K562 (cell line): ENCODE measurements around the gene GIMAP6. TPM values are rescaled to one million over a fixed set of nuclear protein-coding genes. Genes with fewer than 3 reads are reported as not detected.

ENCODE experiments used
- ATAC-seq: fragments of 200-7000 bp; cut with Tn5 transposase; 3 replicates; pipeline ENCODE4 v1.9.1; 2020; ENCODE audit warnings: moderate library complexity
- BruUV-seq: library from RNA; stranded (reverse); fragments of 400-500 nt; replicated peaks from 2 replicates; lab custom pipeline; 2021; lab: Mats Ljungman, UMichigan
- CTCF ChIA-PET: fragments of 300-600 bp; formaldehyde crosslinking; extraction: SDS; loops from one replicate; lab custom pipeline; 2021; ENCODE audit warnings: low intra/inter-chr PET ratio; lab: Yijun Ruan, JAX
- POLR2A ChIA-PET: fragments of 300-600, 350-650 bp; sonication (Branson Sonifier 250); formaldehyde crosslinking; extraction: SDS; loops from one replicate; lab custom pipeline; 2021; ENCODE audit warnings: antibody characterized with exemption, inconsistent platforms; lab: Yijun Ruan, JAX
- DNase-seq, 4 experiments: peaks; one replicate each; pipeline versions ENCODE4 v3.0.0 to v3.0.0-alpha.2; 2011 to 2018; ENCODE audit warnings: low spot score in 3 of 4, mixed read lengths in 3 of 4; ENCODE audit errors: extremely low read depth in 1 of 4
- FAIRE-seq: peaks from 2 replicates; lab custom pipeline; 2011; peaks lifted over from hg19 to GRCh38; lab: Jason Lieb, UNC
- H2AFZ ChIP-seq: 2 replicates; pipeline ENCODE4 v1.6.0; 2011; ENCODE audit warnings: low read depth, low read length, control low read depth, inconsistent platforms
- H3K27ac ChIP-seq: fragments of 200-600 bp; 3 replicates; pipeline ENCODE4 v1.8.0; 2011; ENCODE audit warnings: low read depth, mild to moderate bottlenecking, control low read depth, inconsistent platforms, low read length, moderate library complexity, mixed read lengths; ENCODE audit errors: extremely low read depth
- H3K27me3 ChIP-seq, 2 experiments: fragments of 300-600 bp in 1 of 2; 2 replicates in 1 of 2; 3 replicates in 1 of 2; pipeline versions ENCODE4 v1.6.0 to v1.8.0; 2011; ENCODE audit warnings: inconsistent platforms in 2 of 2, low read length in 2 of 2, mild to moderate bottlenecking in 1 of 2, mixed read lengths in 1 of 2, moderate library complexity in 1 of 2; ENCODE audit not compliant: control insufficient read depth in 2 of 2, insufficient read depth in 2 of 2
- H3K36me3 ChIP-seq: fragments of 300-600 bp; 3 replicates; pipeline ENCODE4 v1.8.0; 2011; ENCODE audit warnings: mild to moderate bottlenecking, low read length, inconsistent platforms; ENCODE audit not compliant: control insufficient read depth, insufficient read depth
- H3K4me1 ChIP-seq, 2 experiments: fragments of 200-600 bp in 1 of 2; replicated peaks in 1 of 2; 2 replicates in 1 of 2; 3 replicates in 1 of 2; pipeline versions ENCODE4 v1.5.1 to v1.8.0; 2011; ENCODE audit warnings: inconsistent platforms in 2 of 2, low read length in 2 of 2, mild to moderate bottlenecking in 1 of 2, mixed read lengths in 1 of 2, moderate library complexity in 1 of 2; ENCODE audit not compliant: control insufficient read depth in 2 of 2, insufficient read depth in 2 of 2
- H3K4me2 ChIP-seq: 2 replicates; pipeline ENCODE4 v1.6.1; 2011; ENCODE audit warnings: low read length, control low read depth, inconsistent platforms, mixed read lengths; ENCODE audit not compliant: insufficient read depth
- H3K4me3 ChIP-seq: fragments of 200-600 bp; sonication (generic), shearing (Covaris generic); 2 replicates; pipeline ENCODE4 v1.5.1; 2016; ENCODE audit warnings: control low read depth, inconsistent platforms
- H3K79me2 ChIP-seq: fragments of 200-600 bp; 3 replicates; pipeline ENCODE4 v1.8.0; 2011; ENCODE audit warnings: low read length, inconsistent platforms; ENCODE audit not compliant: control insufficient read depth, insufficient read depth
- H3K9ac ChIP-seq, 2 experiments: 2 replicates each; pipeline versions ENCODE4 v1.6.0 to v1.6.1; 2011; ENCODE audit warnings: low read depth in 2 of 2, low read length in 2 of 2, control low read depth in 1 of 2, inconsistent platforms in 1 of 2, mild to moderate bottlenecking in 1 of 2, mixed read lengths in 1 of 2; ENCODE audit not compliant: insufficient read depth in 1 of 2
- H3K9me1 ChIP-seq: one replicate; pipeline ENCODE4 v1.6.0; 2011; ENCODE audit warnings: inconsistent platforms, mild to moderate bottlenecking, low read length, moderate library complexity; ENCODE audit not compliant: control insufficient read depth, insufficient read depth
- H3K9me3 ChIP-seq: replicated peaks from 2 replicates; pipeline ENCODE4 v1.5.1; 2011; ENCODE audit warnings: low read depth, low read length, inconsistent platforms; ENCODE audit not compliant: control insufficient read depth, insufficient read depth
- H4K20me1 ChIP-seq: replicated peaks from 2 replicates; pipeline ENCODE4 v1.6.1; 2011; ENCODE audit warnings: low read length, inconsistent platforms, mixed read lengths; ENCODE audit not compliant: control insufficient read depth, insufficient read depth
- ARID4B ChIP-seq: sonication (generic); formaldehyde crosslinking; IDR thresholded peaks from 2 replicates; pipeline ENCODE4 v1.8.0; 2022; ENCODE audit warnings: mild to moderate bottlenecking, missing genetic modification reagents
- BRD9 ChIP-seq: fragments of 450-650 bp; IDR thresholded peaks from 2 replicates; pipeline ENCODE4 v1.6.1; 2018; ENCODE audit warnings: low read depth; ENCODE audit not compliant: partially characterized antibody
- CSDE1 ChIP-seq, 2 experiments: fragments of 450-650 bp; IDR thresholded peaks; 2 replicates each; pipeline ENCODE4 v1.6.1; 2016; ENCODE audit warnings: mild to moderate bottlenecking in 1 of 2
- FOXO4 ChIP-seq: fragments of 450-650 bp; formaldehyde crosslinking; IDR thresholded peaks from 2 replicates; pipeline ENCODE4 v1.4.0; 2020; ENCODE audit warnings: mild to moderate bottlenecking, moderate library complexity
- HOXB6 ChIP-seq: fragments of 250-450 bp; sonication (Bioruptor Pico); IDR thresholded peaks from 2 replicates; pipeline ENCODE4 v1.5.1; 2022; ENCODE audit warnings: mild to moderate bottlenecking, borderline replicate concordance
- MAX ChIP-seq: sonication (generic); formaldehyde crosslinking; IDR thresholded peaks from 2 replicates; pipeline ENCODE4 v1.9.0; 2022; ENCODE audit warnings: mild to moderate bottlenecking, missing genetic modification reagents
- MCM7 ChIP-seq, 2 experiments: fragments of 450-650 bp; IDR thresholded peaks; 2 replicates each; pipeline ENCODE4 v1.6.1; 2016 to 2018
- NR2F6 ChIP-seq: fragments of 450-650 bp; formaldehyde crosslinking; IDR thresholded peaks from 2 replicates; pipeline ENCODE4 v1.4.0; 2020; ENCODE audit warnings: mild to moderate bottlenecking
- PHB2 ChIP-seq: fragments of 450-650 bp; IDR thresholded peaks from 2 replicates; pipeline ENCODE4 v1.6.1; 2017; ENCODE audit warnings: low read depth
- SIX5 ChIP-seq, 2 experiments: IDR thresholded peaks; 2 replicates each; pipeline ENCODE4 v1.6.1; 2011; ENCODE audit warnings: low read length in 2 of 2, borderline replicate concordance in 1 of 2, low read depth in 1 of 2, mild to moderate bottlenecking in 1 of 2, moderate library complexity in 1 of 2; ENCODE audit not compliant: insufficient read depth in 1 of 2
- STAG1 ChIP-seq: sonication (generic); formaldehyde crosslinking; IDR thresholded peaks from 2 replicates; pipeline ENCODE4 v1.5.0; 2020; ENCODE audit warnings: missing genetic modification reagents, borderline replicate concordance
- ZKSCAN1 ChIP-seq: fragments of 150-350 bp; IDR thresholded peaks from 2 replicates; pipeline ENCODE4 v1.6.1; 2016; ENCODE audit warnings: low read depth, low read length
- ZNF124 ChIP-seq: sonication (generic); formaldehyde crosslinking; IDR thresholded peaks from 2 replicates; pipeline ENCODE4 v1.8.1; 2022; ENCODE audit warnings: missing genetic modification reagents
- ZNF445 ChIP-seq: fragments of 250-450 bp; sonication (Bioruptor Pico); IDR thresholded peaks from 2 replicates; pipeline ENCODE4 v1.4.0; 2020; ENCODE audit warnings: low read depth, mild to moderate bottlenecking, moderate library complexity
- ZNF584 ChIP-seq: fragments of 200-800 bp; sonication (Bioruptor generic); IDR thresholded peaks from 2 replicates; pipeline ENCODE4 v1.6.1; 2016; ENCODE audit warnings: low read depth, mild to moderate bottlenecking, missing genetic modification characterization, missing compliant biosample characterization
- WGBS: fragments of 100-300 bp; shearing (Covaris generic); methylation state at CpG from one replicate; pipeline ENCODE4 v1.1.6; 2016; ENCODE audit warnings: low coverage, mixed read lengths; ENCODE audit not compliant: insufficient coverage; ENCODE audit errors: missing lambda C conversion rate; 5-methylcytosine and 5-hydroxymethylcytosine counted together
- in situ Hi-C: fragments of 300-500 bp; cut with MboI; formaldehyde crosslinking; loops from 4 replicates; pipeline ENCODE4 v1.15.0; 2018; ENCODE audit warnings: inconsistent platforms, mixed read lengths
- intact Hi-C: fragments of 100-400 bp; cut with micrococcal nuclease; formaldehyde crosslinking; loops from 2 replicates; pipeline ENCODE4 v1.14.2; 2022
- polyA plus RNA-seq, 8 experiments: library from polyadenylated mRNA; depleted of rRNA in 4 of 8; stranded (reverse) in 5 of 8; unstranded in 3 of 8; fragments of >200 nt; fragmentation: Nextera tagmentation in 2 of 8; fragmentation: Illumina TruSeq in 1 of 8; extraction: Ambion mirVana in 2 of 8; extraction: Trizol in 1 of 8; gene quantifications; 2 replicates each; pipeline versions ENCODE4 v1.2.1 to v1.2.3, GENCODE V29; 2011 to 2014; ENCODE audit warnings: inconsistent platforms in 1 of 8, missing spikeins in 1 of 8
- total RNA-seq, 7 experiments: library from RNA; depleted of rRNA in 6 of 7; stranded (reverse); fragments of >200 nt in 6 of 7; fragmentation: Illumina TruSeq in 2 of 7; extraction: Trizol in 2 of 7; gene quantifications; 2 replicates each; pipeline versions ENCODE4 v1.2.1 to v1.2.3, GENCODE V29; 2011 to 2021; ENCODE audit warnings: low replicate concordance in 1 of 7
- TF ChIP-seq, protein P1 (sequence below): fragments of 450-650 bp; formaldehyde crosslinking; IDR thresholded peaks from 2 replicates; pipeline ENCODE4 v1.4.0; 2022; ENCODE audit warnings: missing genetic modification characterization

Gene GIMAP6
- total and polyA plus RNA-seq, 9 of the 15 experiments (the other 6 are each of a cell fraction or from before 2014, with no cell fraction given): 0.04 to 0.45 (median 0.18) TPM

DNA sequence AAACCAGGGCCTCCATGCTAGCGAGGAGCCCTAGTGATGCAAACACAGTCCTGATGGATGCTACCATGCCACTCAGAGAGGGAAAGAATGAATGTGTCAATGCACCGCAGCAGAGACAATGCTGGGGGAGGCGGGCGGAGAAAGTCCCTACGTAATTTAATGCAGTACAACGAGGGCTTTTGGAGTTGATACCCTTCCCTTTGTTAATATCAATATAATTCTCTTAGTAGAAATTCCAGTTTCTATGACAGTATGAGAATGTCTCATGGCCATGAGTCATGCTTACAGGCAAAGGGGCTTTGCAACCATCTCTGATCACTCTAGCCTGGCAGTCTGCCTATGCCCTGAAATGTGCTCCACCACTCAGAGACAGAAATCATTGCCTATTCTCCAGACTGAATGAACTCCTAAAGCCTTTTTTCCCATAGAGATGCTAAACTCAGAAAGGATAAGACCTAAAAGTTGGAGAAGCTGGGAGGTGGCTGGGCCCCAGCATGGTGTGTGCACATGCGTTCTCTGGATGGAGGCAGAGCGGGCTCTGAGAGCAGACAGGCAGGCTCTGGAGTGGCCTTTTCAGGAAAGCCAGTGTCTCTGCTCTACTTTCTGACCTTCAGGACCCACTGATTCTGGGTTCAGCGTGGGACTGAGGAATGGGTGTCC, 33.0 kb upstream of the GIMAP6 start:
- intact Hi-C loops: no loop called here
- in situ Hi-C loops: no loop called here
- no peak overlapping the region for H3K27ac ChIP-seq
- H3K4me1 ChIP-seq: no peaks in the 10 kb centered on the region; a peak in 1 of 5 replicates
- no TSS peak for BruUV-seq
- no peaks in the 10 kb centered on the region for H3K9me1 ChIP-seq
- H3K9ac ChIP-seq: no peak overlapping the region
- H3K9me3 ChIP-seq: no peaks in the 10 kb centered on the region
- no peaks in the 10 kb centered on the region for H3K79me2 ChIP-seq
- 2% methylated on average over 9 of the region's 9 CpGs for WGBS
- H3K4me2 ChIP-seq: no peak overlapping the region
- DNase-seq (no peak), FAIRE-seq (no peak), ATAC-seq (no peak)
- H2AFZ ChIP-seq: no peak overlapping the region
- TF ChIP-seq ZNF445 (CRISPR knock-in tag): no peak
- TF ChIP-seq PHB2: no peak
- TF ChIP-seq ZNF124 (CRISPR knock-in tag): no peak
- TF ChIP-seq, protein P1, sequence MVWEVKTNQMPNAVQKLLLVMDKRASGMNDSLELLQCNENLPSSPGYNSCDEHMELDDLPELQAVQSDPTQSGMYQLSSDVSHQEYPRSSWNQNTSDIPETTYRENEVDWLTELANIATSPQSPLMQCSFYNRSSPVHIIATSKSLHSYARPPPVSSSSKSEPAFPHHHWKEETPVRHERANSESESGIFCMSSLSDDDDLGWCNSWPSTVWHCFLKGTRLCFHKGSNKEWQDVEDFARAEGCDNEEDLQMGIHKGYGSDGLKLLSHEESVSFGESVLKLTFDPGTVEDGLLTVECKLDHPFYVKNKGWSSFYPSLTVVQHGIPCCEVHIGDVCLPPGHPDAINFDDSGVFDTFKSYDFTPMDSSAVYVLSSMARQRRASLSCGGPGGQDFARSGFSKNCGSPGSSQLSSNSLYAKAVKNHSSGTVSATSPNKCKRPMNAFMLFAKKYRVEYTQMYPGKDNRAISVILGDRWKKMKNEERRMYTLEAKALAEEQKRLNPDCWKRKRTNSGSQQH (CRISPR knock-in tag): no peak
- no peak for TF ChIP-seq HOXB6 (CRISPR knock-in tag)
- no peak for TF ChIP-seq CSDE1 (IDR thresholded peaks at IDR 0.05)
- TF ChIP-seq BRD9: no peak
- no peak for TF ChIP-seq STAG1 (CRISPR knock-in tag)
- TF ChIP-seq ZNF584: no peak
- no peak for TF ChIP-seq ARID4B (CRISPR knock-in tag)
- TF ChIP-seq FOXO4: no peak
- TF ChIP-seq ZKSCAN1: no peak
- TF ChIP-seq MCM7 (IDR thresholded peaks at IDR 0.05): no peak
- TF ChIP-seq MAX: no peak
- TF ChIP-seq NR2F6 (CRISPR knock-in tag): no peak
- TF ChIP-seq SIX5 (IDR thresholded peaks at IDR 0.05; ENCODE audit: borderline replicate concordance in 1 of 2, insufficient read depth in 1 of 2, low read depth in 1 of 2, low read length in 2 of 2): no peak
- H3K36me3 ChIP-seq: no peaks in the 10 kb centered on the region
- CTCF ChIA-PET: no interaction called here
- H3K4me3 ChIP-seq: no peak overlapping the region
- peaks cover 2 to 18% of the 10 kb centered on the region in 2 experiments; a peak in 2 of 5 replicates for H3K27me3 ChIP-seq
- POLR2A ChIA-PET: no interaction called here
- no peaks in the 10 kb centered on the region for H4K20me1 ChIP-seq
